K562 (cell line): ENCODE results near the gene UGT2B15. TPM values are rescaled to one million over a fixed set of nuclear protein-coding genes. Genes with fewer than 3 reads are reported as not detected.

Experiments
- HNRNPUL1 ChIP-seq: fragments of 200-400 bp; formaldehyde crosslinking; IDR thresholded peaks from 2 replicates; pipeline ENCODE4 v1.6.1; 2017; ENCODE audit warnings: low read length
- IFI16 ChIP-seq: fragments of 250-450 bp; sonication (Bioruptor Pico); IDR thresholded peaks from 2 replicates; pipeline ENCODE4 v2.1.2; 2022; ENCODE audit warnings: mild to moderate bottlenecking, inconsistent platforms
- NFRKB ChIP-seq: fragments of 450-650 bp; IDR thresholded peaks from 2 replicates; pipeline ENCODE4 v1.6.1; 2016; ENCODE audit warnings: low read depth
- REST ChIP-seq, 2 experiments: fragments of 450-650 bp; formaldehyde crosslinking in 1 of 2; IDR thresholded peaks; 2 replicates each; pipeline versions ENCODE4 v1.4.0 to v1.6.1; 2014 to 2020; ENCODE audit warnings: mild to moderate bottlenecking in 2 of 2, borderline replicate concordance in 1 of 2, low read depth in 1 of 2
- THRAP3 ChIP-seq: fragments of 450-650 bp; IDR thresholded peaks from 2 replicates; pipeline ENCODE4 v1.6.1; 2016; ENCODE audit warnings: mild to moderate bottlenecking, inconsistent platforms, borderline replicate concordance
- USF2 ChIP-seq: sonication (generic); formaldehyde crosslinking; IDR thresholded peaks from 2 replicates; pipeline ENCODE4 v1.5.0; 2020; ENCODE audit warnings: missing genetic modification reagents
- ZNF121 ChIP-seq: sonication (generic); formaldehyde crosslinking; conservative IDR thresholded peaks from 2 replicates; pipeline ENCODE4 v1.8.0; 2022; ENCODE audit warnings: missing genetic modification reagents
- polyA plus RNA-seq, 8 experiments: library from polyadenylated mRNA; depleted of rRNA in 4 of 8; stranded (reverse) in 5 of 8; unstranded in 3 of 8; fragments of >200 nt; fragmentation: Nextera tagmentation in 2 of 8; fragmentation: Illumina TruSeq in 1 of 8; extraction: Ambion mirVana in 2 of 8; extraction: Trizol in 1 of 8; gene quantifications; 2 replicates each; pipeline versions ENCODE4 v1.2.1 to v1.2.3, GENCODE V29; 2011 to 2014; ENCODE audit warnings: inconsistent platforms in 1 of 8, missing spikeins in 1 of 8
- total RNA-seq, 7 experiments: library from RNA; depleted of rRNA in 6 of 7; stranded (reverse); fragments of >200 nt in 6 of 7; fragmentation: Illumina TruSeq in 2 of 7; extraction: Trizol in 2 of 7; gene quantifications; 2 replicates each; pipeline versions ENCODE4 v1.2.1 to v1.2.3, GENCODE V29; 2011 to 2021; ENCODE audit warnings: low replicate concordance in 1 of 7

UGT2B15 gene
- total and polyA plus RNA-seq, 9 of the 15 experiments (the other 6 are each of a cell fraction or from before 2014, with no cell fraction given), result 0.06 to 0.16 (median 0.10) TPM; not detected in 6

GRCh38 chr4:68714400-68714799 lies 43.9 kb upstream of the UGT2B15 start (continued):
- TF ChIP-seq REST (IDR thresholded peaks at IDR 0.05; ENCODE audit: borderline replicate concordance) (no peak), REST (CRISPR knock-in tag; IDR thresholded peaks at IDR 0.05; ENCODE audit: low read depth) (no peak), NFRKB (no peak), THRAP3 (no peak), IFI16 (CRISPR knock-in tag) (no peak), ZNF121 (CRISPR knock-in tag) (no peak), USF2 (no peak), HNRNPUL1 (no peak)
